GM23338 (cell line): ENCODE results near the gene STARD13. TPM values are rescaled to one million over a fixed set of nuclear protein-coding genes. Genes with fewer than 3 reads are reported as not detected.

ENCODE experiments used
- ATAC-seq: fragments of 200-7000 bp; cut with Tn5 transposase; 3 replicates; pipeline ENCODE4 v1.9.1; 2020
- DNase-seq: peaks from one replicate; pipeline ENCODE4 v3.0.0-alpha.2; 2015; ENCODE audit warnings: low spot score
- H2AFZ ChIP-seq: fragments of 200-600 bp; sonication (generic); 2 replicates; pipeline ENCODE4 v1.8.0; 2016; ENCODE audit warnings: antibody characterized with exemption, mild to moderate bottlenecking, moderate library complexity
- H3F3A ChIP-seq: fragments of 200-600 bp; sonication (generic); replicated peaks from 2 replicates; pipeline ENCODE4 v1.8.0; 2017; ENCODE audit warnings: antibody characterized with exemption, mixed run types, low read depth
- H3K27ac ChIP-seq: fragments of 200-600 bp; sonication (generic); 2 replicates; pipeline ENCODE4 v1.6.1; 2016; ENCODE audit warnings: low read depth
- H3K27me3 ChIP-seq: fragments of 200-600 bp; sonication (generic); 2 replicates; pipeline ENCODE4 v1.8.0; 2016; ENCODE audit warnings: mild to moderate bottlenecking, mixed run types, moderate library complexity; ENCODE audit not compliant: insufficient read depth
- H3K36me3 ChIP-seq: fragments of 200-600 bp; sonication (generic); 2 replicates; pipeline ENCODE4 v1.8.0; 2016; ENCODE audit warnings: mild to moderate bottlenecking; ENCODE audit not compliant: insufficient read depth
- H3K4me1 ChIP-seq: fragments of 200-600 bp; sonication (generic); 2 replicates; pipeline ENCODE4 v1.8.0; 2016; ENCODE audit warnings: mild to moderate bottlenecking, moderate library complexity; ENCODE audit not compliant: insufficient read depth
- H3K4me2 ChIP-seq: fragments of 200-600 bp; sonication (generic); 2 replicates; pipeline ENCODE4 v1.7.1; 2017; ENCODE audit warnings: mixed run types
- H3K4me3 ChIP-seq: fragments of 200-600 bp; sonication (generic); 2 replicates; pipeline ENCODE4 v1.6.1; 2016; ENCODE audit warnings: mixed run types
- H3K79me2 ChIP-seq: fragments of 200-600 bp; sonication (generic); replicated peaks from 2 replicates; pipeline ENCODE4 v1.8.0; 2017; ENCODE audit warnings: mild to moderate bottlenecking; ENCODE audit not compliant: insufficient read depth
- H3K9me2 ChIP-seq: fragments of 200-600 bp; sonication (generic); 2 replicates; pipeline ENCODE4 v1.8.0; 2017; ENCODE audit not compliant: insufficient read depth
- H4K20me1 ChIP-seq: fragments of 200-600 bp; sonication (generic); replicated peaks from 2 replicates; pipeline ENCODE4 v1.8.0; 2017; ENCODE audit warnings: mild to moderate bottlenecking; ENCODE audit not compliant: insufficient read depth
- H3K27ac Mint-ChIP-seq: 2 replicates; pipeline ENCODE4 v1.8.0; 2020; ENCODE audit warnings: inconsistent platforms, mild to moderate bottlenecking, moderate library complexity, mixed read lengths
- H3K27me3 Mint-ChIP-seq: 3 replicates; pipeline ENCODE4 v1.8.0; 2022; ENCODE audit warnings: low read depth, mild to moderate bottlenecking, moderate library complexity, mixed read lengths, inconsistent platforms; ENCODE audit not compliant: insufficient read depth, poor library complexity
- H3K36me3 Mint-ChIP-seq: 3 replicates; pipeline ENCODE4 v1.8.0; 2021; ENCODE audit warnings: low read depth, mild to moderate bottlenecking, inconsistent platforms, moderate library complexity, mixed read lengths
- H3K4me1 Mint-ChIP-seq: 3 replicates; pipeline ENCODE4 v1.8.0; 2020; ENCODE audit warnings: mild to moderate bottlenecking, inconsistent platforms, mixed read lengths
- H3K4me3 Mint-ChIP-seq: 3 replicates; pipeline ENCODE4 v1.8.0; 2021; ENCODE audit warnings: moderate library complexity, mild to moderate bottlenecking, inconsistent platforms, mixed read lengths
- H3K9me3 Mint-ChIP-seq: 3 replicates; pipeline ENCODE4 v1.8.0; 2020; ENCODE audit warnings: moderate library complexity, mild to moderate bottlenecking, inconsistent platforms, mixed read lengths
- CREB1 ChIP-seq: fragments of 250-450 bp; sonication (Bioruptor Pico); IDR thresholded peaks from 2 replicates; pipeline ENCODE4 v1.5.0; 2020; ENCODE audit warnings: low read depth, mild to moderate bottlenecking, moderate library complexity
- CTCF ChIP-seq, 2 experiments: fragments of 200-600 bp in 1 of 2; sonication (generic) in 1 of 2; conservative IDR thresholded peaks; 2 replicates each; pipeline versions ENCODE4 v1.5.1 to v1.6.1; 2016 to 2017; ENCODE audit warnings: antibody characterized with exemption in 2 of 2, low read depth in 2 of 2, mild to moderate bottlenecking in 2 of 2, moderate library complexity in 1 of 2
- ETS1 ChIP-seq: IDR thresholded peaks from 2 replicates; pipeline ENCODE4 v1.6.1; 2016; ENCODE audit warnings: antibody characterized with exemption
- EZH2 ChIP-seq: fragments of 200-600 bp; sonication (generic); IDR thresholded peaks from one replicate; pipeline ENCODE4 v1.8.0; 2017; ENCODE audit warnings: antibody characterized with exemption, mild to moderate bottlenecking, low read depth; ENCODE audit not compliant: unreplicated experiment
- EZH2phosphoT487 ChIP-seq: fragments of 200-600 bp; sonication (generic); IDR thresholded peaks from one replicate; pipeline ENCODE4 v1.8.1; 2018; ENCODE audit warnings: antibody characterized with exemption; ENCODE audit not compliant: unreplicated experiment
- JUNB ChIP-seq: IDR thresholded peaks from one replicate; pipeline ENCODE4 v1.6.1; 2016; ENCODE audit warnings: antibody characterized with exemption; ENCODE audit not compliant: unreplicated experiment
- NANOG ChIP-seq: IDR thresholded peaks from 2 replicates; pipeline ENCODE4 v1.6.1; 2016; ENCODE audit warnings: antibody characterized with exemption, borderline replicate concordance
- STAT1 ChIP-seq: IDR thresholded peaks from one replicate; pipeline ENCODE4 v1.6.1; 2016; ENCODE audit warnings: antibody characterized with exemption; ENCODE audit not compliant: unreplicated experiment
- ZNF114 ChIP-seq: fragments of 250-450 bp; sonication (Bioruptor Pico); IDR thresholded peaks from 2 replicates; pipeline ENCODE4 v1.5.0; 2020; ENCODE audit warnings: mild to moderate bottlenecking, moderate library complexity
- ZNF331 ChIP-seq: fragments of 250-450 bp; sonication (Bioruptor Pico); IDR thresholded peaks from 2 replicates; pipeline ENCODE4 v1.5.0; 2020; ENCODE audit warnings: low read depth, mild to moderate bottlenecking, moderate library complexity
- ZNF462 ChIP-seq: fragments of 250-450 bp; sonication (Bioruptor Pico); IDR thresholded peaks from 2 replicates; pipeline ENCODE4 v1.5.0; 2020; ENCODE audit warnings: mild to moderate bottlenecking, moderate library complexity
- polyA plus RNA-seq: library from polyadenylated mRNA; unstranded; fragments of >200 nt; fragmentation: Nextera tagmentation; extraction: Ambion mirVana; gene quantifications from 2 replicates; pipeline ENCODE4 v1.2.1, GENCODE V29; 2016
- total RNA-seq: library from RNA; depleted of rRNA; stranded (reverse); fragments of >200 nt; shearing (Covaris generic); gene quantifications from 2 replicates; pipeline ENCODE4 v1.2.3, GENCODE V29; 2014
- TF ChIP-seq, protein P1 (sequence below): IDR thresholded peaks from one replicate; pipeline ENCODE4 v1.6.1; 2018; ENCODE audit warnings: antibody characterized with exemption; ENCODE audit not compliant: unreplicated experiment

Gene STARD13
- total and polyA plus RNA-seq, 2 experiments from 2014 or later, result 3.2 to 5.2 TPM

- ATAC-seq, result peak; percentile 81
- H3K9me3 Mint-ChIP-seq, result no peaks in the 10 kb centered on the region; the same call in 2 of the 3 replicates
Measured at GRCh38 chr13:33153421-33154404, 131.8 kb downstream of the STARD13 start.

More at GRCh38 chr13:33153421-33154404, 131.8 kb downstream of the STARD13 start:
- no peaks in the 10 kb centered on the region for H3K36me3 Mint-ChIP-seq
- peaks cover 2% of the 10 kb centered on the region for H3K27me3 Mint-ChIP-seq
- no peaks in the 10 kb centered on the region for H3F3A ChIP-seq
- H2AFZ ChIP-seq, result no peak overlapping the region
- no peak overlapping the region for H3K4me3 Mint-ChIP-seq
- H3K4me1 Mint-ChIP-seq, result peaks cover 6% of the 10 kb centered on the region; the same call in 2 of the 3 replicates
- H4K20me1 ChIP-seq, result no peaks in the 10 kb centered on the region; the same call in 1 of the 2 replicates
- H3K4me2 ChIP-seq, result no peak overlapping the region
- H3K27ac ChIP-seq, result no peak overlapping the region
- no peaks in the 10 kb centered on the region for H3K27me3 ChIP-seq
- no peaks in the 10 kb centered on the region for H3K79me2 ChIP-seq
- peak; percentile 25 for DNase-seq
- no peaks in the 10 kb centered on the region for H3K36me3 ChIP-seq
- no peak overlapping the region for H3K4me3 ChIP-seq
- no peak overlapping the region for H3K27ac Mint-ChIP-seq
- no peaks in the 10 kb centered on the region for H3K9me2 ChIP-seq
- H3K4me1 ChIP-seq, result no peaks in the 10 kb centered on the region
- TF ChIP-seq STAT1 (no peak), EZH2 (no peak), ZNF114 (CRISPR knock-in tag) (no peak), JUNB (no peak), NANOG (no peak), CTCF (conservative IDR thresholded peaks at IDR 0.05; ENCODE audit: low read depth in 2 of 2) (no peak), EZH2phosphoT487 (no peak), ZNF331 (CRISPR knock-in tag) (no peak), ZNF462 (CRISPR knock-in tag) (no peak), CREB1 (CRISPR knock-in tag) (no peak), ETS1 (no peak)
- TF ChIP-seq, protein P1, sequence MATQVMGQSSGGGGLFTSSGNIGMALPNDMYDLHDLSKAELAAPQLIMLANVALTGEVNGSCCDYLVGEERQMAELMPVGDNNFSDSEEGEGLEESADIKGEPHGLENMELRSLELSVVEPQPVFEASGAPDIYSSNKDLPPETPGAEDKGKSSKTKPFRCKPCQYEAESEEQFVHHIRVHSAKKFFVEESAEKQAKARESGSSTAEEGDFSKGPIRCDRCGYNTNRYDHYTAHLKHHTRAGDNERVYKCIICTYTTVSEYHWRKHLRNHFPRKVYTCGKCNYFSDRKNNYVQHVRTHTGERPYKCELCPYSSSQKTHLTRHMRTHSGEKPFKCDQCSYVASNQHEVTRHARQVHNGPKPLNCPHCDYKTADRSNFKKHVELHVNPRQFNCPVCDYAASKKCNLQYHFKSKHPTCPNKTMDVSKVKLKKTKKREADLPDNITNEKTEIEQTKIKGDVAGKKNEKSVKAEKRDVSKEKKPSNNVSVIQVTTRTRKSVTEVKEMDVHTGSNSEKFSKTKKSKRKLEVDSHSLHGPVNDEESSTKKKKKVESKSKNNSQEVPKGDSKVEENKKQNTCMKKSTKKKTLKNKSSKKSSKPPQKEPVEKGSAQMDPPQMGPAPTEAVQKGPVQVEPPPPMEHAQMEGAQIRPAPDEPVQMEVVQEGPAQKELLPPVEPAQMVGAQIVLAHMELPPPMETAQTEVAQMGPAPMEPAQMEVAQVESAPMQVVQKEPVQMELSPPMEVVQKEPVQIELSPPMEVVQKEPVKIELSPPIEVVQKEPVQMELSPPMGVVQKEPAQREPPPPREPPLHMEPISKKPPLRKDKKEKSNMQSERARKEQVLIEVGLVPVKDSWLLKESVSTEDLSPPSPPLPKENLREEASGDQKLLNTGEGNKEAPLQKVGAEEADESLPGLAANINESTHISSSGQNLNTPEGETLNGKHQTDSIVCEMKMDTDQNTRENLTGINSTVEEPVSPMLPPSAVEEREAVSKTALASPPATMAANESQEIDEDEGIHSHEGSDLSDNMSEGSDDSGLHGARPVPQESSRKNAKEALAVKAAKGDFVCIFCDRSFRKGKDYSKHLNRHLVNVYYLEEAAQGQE, result no peak
